Retina (tissue), 1 donor: ENCODE data around the gene PCBP4.

Source experiments
- DNase-seq: peaks from one replicate; pipeline ENCODE4 v3.0.0-alpha.2; 2016

The PCBP4 gene

GRCh38 chr3:51970606-51971300 lies 3.5 kb upstream of the PCBP4 start:
- no peak for DNase-seq

GRCh38 chr3:51969841-51970240 lies 2.6 kb upstream of the PCBP4 start:
- no peak for DNase-seq

- peak; percentile 25 for DNase-seq
Observed at GRCh38 chr3:51968883-51969678, 1.8 kb upstream of the PCBP4 start.

GRCh38 chr3:51968170-51968775 lies 1.0 kb upstream of the PCBP4 start:
- peak; percentile 86 for DNase-seq

GRCh38 chr3:51966922-51967383 lies 301 bp downstream of the PCBP4 start:
- DNase-seq, result peak; percentile 45

- DNase-seq, result peak; percentile 35
Observed at GRCh38 chr3:51966486-51966885, 768 bp downstream of the PCBP4 start.

- no peak for DNase-seq
Observed at GRCh38 chr3:51966016-51966415, 1.2 kb downstream of the PCBP4 start.

- no peak for DNase-seq
Observed at GRCh38 chr3:51964521-51964920, 2.7 kb downstream of the PCBP4 start.

GRCh38 chr3:51963951-51964451 lies 3.3 kb downstream of the PCBP4 start:
- DNase-seq, result peak; percentile 78

GRCh38 chr3:51962854-51963530 lies 4.3 kb downstream of the PCBP4 start:
- peak; percentile 55 for DNase-seq

GRCh38 chr3:51961602-51962569 lies 5.4 kb downstream of the PCBP4 start:
- no peak for DNase-seq

- no peak for DNase-seq
Observed at GRCh38 chr3:51961011-51961410, 6.2 kb downstream of the PCBP4 start.

- DNase-seq, result no peak
Observed at GRCh38 chr3:51960386-51960785, 6.9 kb downstream of the PCBP4 start.

GRCh38 chr3:51959651-51960050 lies 7.6 kb downstream of the PCBP4 start:
- no peak for DNase-seq

GRCh38 chr3:51958603-51959521 lies 8.4 kb downstream of the PCBP4 start:
- DNase-seq, result no peak

GRCh38 chr3:51957520-51958205 lies 9.6 kb downstream of the PCBP4 start:
- no peak for DNase-seq

- peak; percentile 89 for DNase-seq
Observed at GRCh38 chr3:51955893-51956770, 11.1 kb downstream of the PCBP4 start.

GRCh38 chr3:51955175-51955892 lies 11.9 kb downstream of the PCBP4 start, which contains the start of gene GPR62:
Gene GPR62 (plus strand): TSS chr3:51955381. CDS start chr3:51955653, 272 bp downstream.
- peak; percentile 45 for DNase-seq
